Measurements from ENCODE around the gene PTPRB.
A peak's percentile ranks its signal among the peaks of the same experiment; 100 is the strongest.

Gene PTPRB

DNA sequence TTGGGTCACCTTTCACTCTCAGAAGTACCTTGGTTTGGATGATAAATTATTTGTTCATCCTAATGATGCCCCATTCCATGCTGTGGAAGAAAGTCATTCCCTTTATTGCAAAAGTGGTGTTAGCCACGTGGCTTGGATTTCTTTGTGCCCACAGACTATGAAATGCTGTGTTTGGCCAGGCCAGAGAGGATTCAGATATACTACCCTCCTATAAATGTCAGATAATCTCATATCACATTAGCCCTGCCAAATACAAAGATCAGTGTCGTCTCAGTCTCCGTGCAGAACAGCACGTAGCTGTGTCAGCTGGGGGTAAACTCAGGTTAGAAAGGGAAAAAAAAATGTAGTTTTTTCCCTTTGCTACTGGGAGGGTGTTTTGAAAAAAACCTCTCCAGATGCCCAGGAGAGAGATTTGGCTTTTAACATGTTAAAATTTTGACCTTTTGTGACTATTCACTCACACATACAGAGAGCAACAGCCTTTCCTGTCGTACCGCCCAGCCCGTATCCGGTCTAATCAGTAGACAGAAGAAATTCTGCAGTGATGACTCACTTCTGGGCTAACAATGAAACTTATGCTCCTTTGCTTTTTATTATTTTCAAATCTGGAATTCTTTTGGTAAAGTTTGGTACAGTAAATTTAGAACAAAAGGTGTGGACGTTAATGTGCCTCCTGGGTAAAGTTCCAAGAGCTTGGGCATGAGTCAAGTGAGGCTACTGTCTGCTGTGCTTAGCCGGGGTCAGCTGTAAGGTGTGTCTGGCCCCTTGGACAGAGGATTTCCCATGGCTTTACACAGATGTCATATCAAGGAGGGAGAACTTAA, 8.5 kb upstream of the PTPRB start:
- TF ChIP-seq, protein P1, sequence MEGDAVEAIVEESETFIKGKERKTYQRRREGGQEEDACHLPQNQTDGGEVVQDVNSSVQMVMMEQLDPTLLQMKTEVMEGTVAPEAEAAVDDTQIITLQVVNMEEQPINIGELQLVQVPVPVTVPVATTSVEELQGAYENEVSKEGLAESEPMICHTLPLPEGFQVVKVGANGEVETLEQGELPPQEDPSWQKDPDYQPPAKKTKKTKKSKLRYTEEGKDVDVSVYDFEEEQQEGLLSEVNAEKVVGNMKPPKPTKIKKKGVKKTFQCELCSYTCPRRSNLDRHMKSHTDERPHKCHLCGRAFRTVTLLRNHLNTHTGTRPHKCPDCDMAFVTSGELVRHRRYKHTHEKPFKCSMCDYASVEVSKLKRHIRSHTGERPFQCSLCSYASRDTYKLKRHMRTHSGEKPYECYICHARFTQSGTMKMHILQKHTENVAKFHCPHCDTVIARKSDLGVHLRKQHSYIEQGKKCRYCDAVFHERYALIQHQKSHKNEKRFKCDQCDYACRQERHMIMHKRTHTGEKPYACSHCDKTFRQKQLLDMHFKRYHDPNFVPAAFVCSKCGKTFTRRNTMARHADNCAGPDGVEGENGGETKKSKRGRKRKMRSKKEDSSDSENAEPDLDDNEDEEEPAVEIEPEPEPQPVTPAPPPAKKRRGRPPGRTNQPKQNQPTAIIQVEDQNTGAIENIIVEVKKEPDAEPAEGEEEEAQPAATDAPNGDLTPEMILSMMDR (IDR thresholded peaks at IDR 0.05; ENCODE audit: low read depth, low read length) = no peak
- H3K4me3 ChIP-seq (replicated peaks in 1 of 2; ENCODE audit: low read depth in 2 of 2, low read length in 2 of 2) = no peak overlapping the region
- DNase-seq (ENCODE audit: low read depth in 2 of 2) = peak; percentile 92 to 96

DNA sequence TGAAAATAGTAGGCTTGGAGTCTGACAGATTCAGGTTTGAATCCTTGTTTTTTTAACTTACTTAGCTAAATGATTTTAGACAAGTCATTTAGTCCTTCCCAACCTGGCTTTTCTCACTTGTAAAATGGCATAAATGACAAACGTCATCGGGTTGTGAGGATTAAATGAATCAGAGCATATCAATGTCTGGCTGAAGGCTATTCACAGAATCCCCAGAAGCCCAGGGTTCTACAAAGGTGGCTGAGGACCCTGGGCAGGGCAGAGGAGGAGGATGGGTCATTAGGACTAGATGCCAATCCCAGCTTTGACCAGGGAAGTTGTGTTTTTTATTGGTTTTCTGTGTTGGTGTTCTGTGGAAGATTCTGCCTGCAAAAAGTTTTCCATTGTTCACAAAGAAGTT, 7.6 kb upstream of the PTPRB start:
- no peak overlapping the region for H3K4me3 ChIP-seq (replicated peaks in 1 of 2; ENCODE audit: low read depth in 2 of 2, low read length in 2 of 2)
- TF ChIP-seq, protein P1 (IDR thresholded peaks at IDR 0.05; ENCODE audit: low read depth, low read length) = no peak
- DNase-seq (ENCODE audit: low read depth in 2 of 2) = no peak

DNA sequence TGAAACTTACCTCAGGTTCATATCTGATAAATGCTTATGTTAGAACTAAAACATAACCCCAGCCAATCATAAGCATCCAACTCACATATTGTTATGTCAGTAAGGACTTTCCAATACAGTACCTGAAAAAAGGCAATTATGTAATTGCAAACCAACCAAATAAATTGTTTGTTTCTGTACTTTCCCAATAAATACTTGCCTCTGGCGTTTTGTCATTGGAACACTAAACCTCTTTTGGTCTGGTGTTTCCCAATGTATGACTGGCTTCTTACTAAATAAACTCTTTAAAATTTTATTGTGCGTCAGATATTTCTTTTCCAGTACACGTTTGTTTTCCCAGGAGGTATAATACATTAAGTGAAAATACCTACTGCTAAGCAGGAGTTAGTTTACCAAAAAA, 6.7 kb upstream of the PTPRB start:
- DNase-seq (ENCODE audit: low read depth in 2 of 2) = no peak
- no peak overlapping the region for H3K4me3 ChIP-seq (replicated peaks in 1 of 2; ENCODE audit: low read depth in 2 of 2, low read length in 2 of 2)

DNA sequence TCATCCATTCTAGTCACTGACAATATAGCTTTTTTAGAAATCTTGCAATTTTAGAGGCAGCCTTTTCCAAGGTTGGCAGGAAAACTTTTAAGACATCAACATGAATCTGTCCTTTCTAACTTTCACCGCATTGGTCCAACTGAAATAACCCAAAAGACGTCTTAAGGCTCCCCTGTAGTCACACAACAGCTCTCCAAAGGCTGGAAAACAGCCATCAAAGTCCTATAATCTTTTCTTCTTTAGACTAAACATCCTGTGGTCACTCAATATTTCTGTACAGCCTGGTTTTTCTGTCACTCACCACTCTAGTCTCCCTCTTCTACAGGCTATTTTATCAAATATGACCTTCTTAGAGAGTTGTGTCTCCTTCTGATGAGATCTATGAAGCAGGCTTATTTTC, 4.5 kb upstream of the PTPRB start:
- no peak overlapping the region for H3K4me3 ChIP-seq (replicated peaks in 1 of 2; ENCODE audit: low read depth in 2 of 2, low read length in 2 of 2)
- TF ChIP-seq, protein P1 (IDR thresholded peaks at IDR 0.05; ENCODE audit: low read depth, low read length) = no peak
- no peak for DNase-seq (ENCODE audit: low read depth in 2 of 2)

More for the DNA sequence above, 6.7 kb upstream of the PTPRB start:
- TF ChIP-seq, protein P1 (IDR thresholded peaks at IDR 0.05; ENCODE audit: low read depth, low read length) = no peak

DNA sequence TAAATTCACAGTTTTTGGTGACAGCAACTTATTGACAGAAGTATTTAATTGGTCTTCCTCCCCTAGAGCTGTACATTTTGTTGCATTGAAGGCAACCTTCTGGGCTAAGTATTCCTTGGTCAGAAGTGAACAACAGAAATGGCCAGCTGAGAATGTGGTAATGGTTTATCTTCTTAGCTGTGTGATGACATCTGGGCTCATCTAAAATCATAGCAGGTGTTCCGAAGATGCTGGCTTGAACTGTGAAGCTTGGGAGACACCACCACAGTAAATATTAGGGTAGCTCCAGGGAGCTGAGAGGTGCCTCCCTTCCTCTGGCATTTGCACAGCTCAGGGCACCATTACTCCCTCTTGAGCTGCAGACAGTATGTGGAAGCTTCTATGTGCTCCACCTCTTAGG, 3.7 kb upstream of the PTPRB start:
- H3K4me3 ChIP-seq (replicated peaks in 1 of 2; ENCODE audit: low read depth in 2 of 2, low read length in 2 of 2) = no peak overlapping the region
- DNase-seq (ENCODE audit: low read depth in 2 of 2) = no peak
- TF ChIP-seq, protein P1 (IDR thresholded peaks at IDR 0.05; ENCODE audit: low read depth, low read length) = no peak

DNA sequence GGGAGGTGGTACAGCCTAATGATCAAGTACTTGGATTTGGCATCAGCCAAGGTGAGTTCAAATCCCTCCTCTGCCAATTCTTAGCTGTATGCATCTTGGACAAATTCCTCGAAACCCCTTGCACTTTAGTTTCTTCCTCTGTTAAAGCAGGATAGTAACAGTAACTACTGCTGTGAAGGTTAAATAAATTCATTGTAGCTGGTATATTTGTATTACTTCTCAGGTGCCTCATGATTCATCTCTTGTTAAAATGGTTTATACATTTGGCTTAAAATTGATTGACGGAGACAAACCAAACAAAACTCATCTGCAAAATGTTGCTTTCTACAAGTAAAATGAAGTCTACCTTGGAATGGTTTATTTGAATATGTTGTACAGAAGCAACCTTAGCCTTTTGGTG, 2.3 kb upstream of the PTPRB start:
- no peak for DNase-seq (ENCODE audit: low read depth in 2 of 2)
- TF ChIP-seq, protein P1 (IDR thresholded peaks at IDR 0.05; ENCODE audit: low read depth, low read length) = no peak
- H3K4me3 ChIP-seq (replicated peaks in 1 of 2; ENCODE audit: low read depth in 2 of 2, low read length in 2 of 2) = no peak overlapping the region
